ENCODE data around the gene AFF3.

Gene AFF3

DNA sequence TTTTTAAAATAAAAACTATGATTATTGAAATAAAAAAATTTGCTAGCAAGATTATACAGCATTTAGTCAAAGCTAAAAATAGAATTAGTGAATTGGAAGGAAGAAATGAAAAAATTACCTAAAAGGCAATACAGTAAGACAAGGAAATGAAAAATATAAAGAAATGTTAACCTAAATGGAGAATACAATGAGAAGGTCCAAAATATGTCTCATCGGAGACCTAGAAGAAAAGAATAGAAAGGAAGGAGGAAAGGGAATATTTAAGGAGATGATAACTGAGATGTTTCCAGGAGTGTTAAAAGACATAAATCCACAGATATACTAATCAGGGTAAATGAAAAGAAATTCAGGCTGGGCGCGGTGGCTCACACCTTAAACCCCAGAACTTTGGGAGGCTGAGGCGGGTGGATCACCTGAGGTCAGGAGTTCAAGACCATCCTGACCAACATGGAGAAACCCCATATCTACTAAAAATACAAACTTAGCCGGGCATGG, 78.9 kb downstream of the AFF3 start (continued):
- TF ChIP-seq, protein P1, sequence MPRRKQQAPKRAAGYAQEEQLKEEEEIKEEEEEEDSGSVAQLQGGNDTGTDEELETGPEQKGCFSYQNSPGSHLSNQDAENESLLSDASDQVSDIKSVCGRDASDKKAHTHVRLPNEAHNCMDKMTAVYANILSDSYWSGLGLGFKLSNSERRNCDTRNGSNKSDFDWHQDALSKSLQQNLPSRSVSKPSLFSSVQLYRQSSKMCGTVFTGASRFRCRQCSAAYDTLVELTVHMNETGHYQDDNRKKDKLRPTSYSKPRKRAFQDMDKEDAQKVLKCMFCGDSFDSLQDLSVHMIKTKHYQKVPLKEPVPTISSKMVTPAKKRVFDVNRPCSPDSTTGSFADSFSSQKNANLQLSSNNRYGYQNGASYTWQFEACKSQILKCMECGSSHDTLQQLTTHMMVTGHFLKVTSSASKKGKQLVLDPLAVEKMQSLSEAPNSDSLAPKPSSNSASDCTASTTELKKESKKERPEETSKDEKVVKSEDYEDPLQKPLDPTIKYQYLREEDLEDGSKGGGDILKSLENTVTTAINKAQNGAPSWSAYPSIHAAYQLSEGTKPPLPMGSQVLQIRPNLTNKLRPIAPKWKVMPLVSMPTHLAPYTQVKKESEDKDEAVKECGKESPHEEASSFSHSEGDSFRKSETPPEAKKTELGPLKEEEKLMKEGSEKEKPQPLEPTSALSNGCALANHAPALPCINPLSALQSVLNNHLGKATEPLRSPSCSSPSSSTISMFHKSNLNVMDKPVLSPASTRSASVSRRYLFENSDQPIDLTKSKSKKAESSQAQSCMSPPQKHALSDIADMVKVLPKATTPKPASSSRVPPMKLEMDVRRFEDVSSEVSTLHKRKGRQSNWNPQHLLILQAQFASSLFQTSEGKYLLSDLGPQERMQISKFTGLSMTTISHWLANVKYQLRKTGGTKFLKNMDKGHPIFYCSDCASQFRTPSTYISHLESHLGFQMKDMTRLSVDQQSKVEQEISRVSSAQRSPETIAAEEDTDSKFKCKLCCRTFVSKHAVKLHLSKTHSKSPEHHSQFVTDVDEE (CRISPR knock-in tag; IDR thresholded peaks at IDR 0.05) = no peak
- no peak for TF ChIP-seq RARB (CRISPR knock-in tag; IDR thresholded peaks at IDR 0.05)

DNA sequence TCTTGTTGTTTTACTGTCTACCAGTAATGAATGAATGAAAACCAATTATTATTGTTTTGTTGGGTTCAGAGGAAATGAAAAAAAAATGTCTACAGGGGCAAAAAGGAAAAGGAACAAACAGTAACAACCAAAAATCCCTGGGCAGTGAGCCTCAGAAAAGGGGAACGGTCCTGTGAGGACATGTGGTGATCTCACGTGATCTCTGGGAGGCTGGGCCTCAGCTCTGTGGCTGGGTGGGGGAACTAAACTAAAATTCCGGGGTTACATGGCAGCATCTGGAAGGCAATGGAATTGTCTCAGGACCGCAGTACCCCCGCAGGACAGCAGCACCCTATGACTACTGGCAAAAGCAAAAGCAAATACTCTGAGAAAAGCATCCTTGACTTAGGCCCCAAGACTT, 80.1 kb downstream of the AFF3 start:
- TF ChIP-seq ZNF70 (CRISPR knock-in tag; IDR thresholded peaks at IDR 0.05) (no peak), BACH2 (CRISPR knock-in tag; IDR thresholded peaks at IDR 0.05; ENCODE audit: borderline replicate concordance) (no peak), PPARA (CRISPR knock-in tag; IDR thresholded peaks at IDR 0.05; ENCODE audit: borderline replicate concordance) (no peak), ISL1 (CRISPR knock-in tag; IDR thresholded peaks at IDR 0.05) (no peak), ARNTL (CRISPR knock-in tag; IDR thresholded peaks at IDR 0.05; ENCODE audit: borderline replicate concordance, low read depth) (no peak), CSDC2 (CRISPR knock-in tag; IDR thresholded peaks at IDR 0.05) (no peak), ZNF8 (CRISPR knock-in tag; IDR thresholded peaks at IDR 0.05) (no peak), ZFP3 (CRISPR knock-in tag; IDR thresholded peaks at IDR 0.05) (no peak), ZC3H10 (CRISPR knock-in tag; IDR thresholded peaks at IDR 0.05) (no peak), TCF4 (CRISPR knock-in tag; IDR thresholded peaks at IDR 0.05; ENCODE audit: borderline replicate concordance) (no peak), CREB5 (CRISPR knock-in tag; IDR thresholded peaks at IDR 0.05; ENCODE audit: low read depth) (no peak), POU6F1 (CRISPR knock-in tag; IDR thresholded peaks at IDR 0.05; ENCODE audit: borderline replicate concordance, low read depth) (no peak)
- TF ChIP-seq, protein P1 (CRISPR knock-in tag; IDR thresholded peaks at IDR 0.05) = no peak
- no peak for ATAC-seq

DNA sequence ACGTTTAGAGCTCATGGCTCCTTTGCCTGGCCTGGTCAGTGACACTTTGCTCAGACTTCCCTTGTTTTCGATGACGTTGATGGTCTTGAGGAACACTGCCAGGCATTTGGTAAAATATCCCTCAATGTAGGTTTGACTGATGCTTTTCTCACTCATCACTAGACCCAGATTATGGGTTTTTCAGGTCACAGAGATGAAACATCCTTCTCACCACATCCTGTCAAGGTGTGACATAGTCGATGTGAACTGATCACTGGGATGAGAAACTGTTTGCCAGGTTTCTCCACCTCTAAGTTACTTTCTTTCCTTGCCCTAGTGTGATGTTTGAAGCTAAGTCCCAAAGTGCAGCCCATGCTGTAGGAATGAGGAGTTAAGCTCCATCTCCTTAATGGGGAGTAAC, 81.5 kb downstream of the AFF3 start:
- no peak for ATAC-seq
- TF ChIP-seq ZNF565 (CRISPR knock-in tag; conservative IDR thresholded peaks at IDR 0.05; ENCODE audit: low read depth) (no peak), ESRRG (CRISPR knock-in tag; IDR thresholded peaks at IDR 0.05) (no peak), TOX (CRISPR knock-in tag; IDR thresholded peaks at IDR 0.05; ENCODE audit: borderline replicate concordance) (no peak), ZNF8 (CRISPR knock-in tag; IDR thresholded peaks at IDR 0.05) (no peak), CREB5 (CRISPR knock-in tag; IDR thresholded peaks at IDR 0.05; ENCODE audit: low read depth) (no peak), CSRNP3 (CRISPR knock-in tag; IDR thresholded peaks at IDR 0.05) (no peak), GLIS3 (CRISPR knock-in tag; IDR thresholded peaks at IDR 0.05) (no peak)
- TF ChIP-seq, protein P2, sequence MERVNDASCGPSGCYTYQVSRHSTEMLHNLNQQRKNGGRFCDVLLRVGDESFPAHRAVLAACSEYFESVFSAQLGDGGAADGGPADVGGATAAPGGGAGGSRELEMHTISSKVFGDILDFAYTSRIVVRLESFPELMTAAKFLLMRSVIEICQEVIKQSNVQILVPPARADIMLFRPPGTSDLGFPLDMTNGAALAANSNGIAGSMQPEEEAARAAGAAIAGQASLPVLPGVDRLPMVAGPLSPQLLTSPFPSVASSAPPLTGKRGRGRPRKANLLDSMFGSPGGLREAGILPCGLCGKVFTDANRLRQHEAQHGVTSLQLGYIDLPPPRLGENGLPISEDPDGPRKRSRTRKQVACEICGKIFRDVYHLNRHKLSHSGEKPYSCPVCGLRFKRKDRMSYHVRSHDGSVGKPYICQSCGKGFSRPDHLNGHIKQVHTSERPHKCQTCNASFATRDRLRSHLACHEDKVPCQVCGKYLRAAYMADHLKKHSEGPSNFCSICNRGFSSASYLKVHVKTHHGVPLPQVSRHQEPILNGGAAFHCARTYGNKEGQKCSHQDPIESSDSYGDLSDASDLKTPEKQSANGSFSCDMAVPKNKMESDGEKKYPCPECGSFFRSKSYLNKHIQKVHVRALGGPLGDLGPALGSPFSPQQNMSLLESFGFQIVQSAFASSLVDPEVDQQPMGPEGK (CRISPR knock-in tag; IDR thresholded peaks at IDR 0.05; ENCODE audit: borderline replicate concordance) = no peak

Data from SK-N-SH treated with all-trans-retinoic acid at 6 μM for 48 hours (cell line).